Hematopoietic multipotent progenitor cell treated with erythropoietin and hydrocortisone succinate and interleukin-3 and kit ligand, for 17 days (in vitro differentiated cells): Measurements from ENCODE around the gene METTL16.

Source experiments
- DNase-seq: peaks from one replicate; pipeline ENCODE4 v3.0.0-alpha.2; 2015; ENCODE audit warnings: low spot score

Gene METTL16

GRCh38 chr17:2380226-2380922 lies 131.3 kb downstream of the METTL16 start:
- DNase-seq = no peak

DNA sequence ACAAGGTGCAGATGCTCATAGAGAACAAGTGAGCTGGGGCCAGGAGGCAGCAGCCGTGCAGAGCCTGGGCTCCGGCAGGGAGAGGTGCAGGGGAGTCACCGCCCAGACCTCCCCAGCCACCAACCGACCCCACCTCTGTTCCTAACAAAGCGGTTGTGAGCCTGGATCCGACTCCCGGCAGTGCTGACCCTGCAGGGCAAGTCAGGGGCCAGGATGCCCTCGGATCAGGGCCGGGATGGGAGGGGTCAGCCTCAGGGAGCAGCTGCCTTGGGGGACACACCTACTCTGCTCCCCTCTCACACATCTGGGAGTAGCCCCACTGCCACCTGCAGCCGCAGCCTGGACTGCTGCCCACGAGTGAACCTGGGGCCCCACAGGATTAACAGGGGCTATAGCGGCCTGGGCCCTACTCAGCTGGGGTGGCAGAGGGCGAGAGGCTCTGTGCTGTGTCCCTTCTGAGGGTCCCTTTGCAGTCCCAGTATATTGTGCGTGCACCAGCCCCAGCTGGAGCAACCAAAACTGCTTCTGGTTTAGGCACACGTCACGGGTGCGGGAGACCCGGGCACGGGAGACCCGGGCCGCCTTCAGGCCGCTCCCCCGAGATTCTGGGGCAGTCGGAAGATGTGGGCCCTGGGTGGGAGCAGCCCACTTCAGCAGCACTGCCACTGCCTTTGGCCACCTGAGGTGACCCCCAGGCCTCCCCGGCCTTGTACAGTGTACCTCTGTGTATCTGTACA lies 132.0 kb downstream of the METTL16 start:
- no peak for DNase-seq

DNA sequence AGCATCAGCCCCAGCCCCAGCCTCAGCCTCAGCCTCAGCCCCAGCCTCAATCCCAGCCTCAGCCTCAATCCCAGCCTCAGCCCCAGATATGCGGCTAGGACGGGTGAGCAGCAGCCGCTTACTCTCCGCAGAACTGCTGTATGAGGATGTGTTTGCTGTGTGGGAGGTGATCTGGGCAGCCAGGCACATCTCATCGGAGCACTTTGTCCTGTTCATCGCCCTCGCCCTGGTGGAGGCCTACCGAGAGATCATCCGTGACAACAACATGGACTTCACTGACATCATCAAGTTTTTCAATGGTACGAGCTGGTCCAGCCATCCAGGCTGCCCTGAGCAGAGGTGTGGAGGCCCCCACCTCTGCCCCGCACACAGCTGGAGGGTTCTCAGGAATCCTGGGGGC lies 132.8 kb downstream of the METTL16 start:
- no peak for DNase-seq

GRCh38 chr17:2377659-2378058 lies 134.0 kb downstream of the METTL16 start:
- no peak for DNase-seq

- no peak for DNase-seq
Observed at GRCh38 chr17:2376107-2376506, 135.6 kb downstream of the METTL16 start.

DNA sequence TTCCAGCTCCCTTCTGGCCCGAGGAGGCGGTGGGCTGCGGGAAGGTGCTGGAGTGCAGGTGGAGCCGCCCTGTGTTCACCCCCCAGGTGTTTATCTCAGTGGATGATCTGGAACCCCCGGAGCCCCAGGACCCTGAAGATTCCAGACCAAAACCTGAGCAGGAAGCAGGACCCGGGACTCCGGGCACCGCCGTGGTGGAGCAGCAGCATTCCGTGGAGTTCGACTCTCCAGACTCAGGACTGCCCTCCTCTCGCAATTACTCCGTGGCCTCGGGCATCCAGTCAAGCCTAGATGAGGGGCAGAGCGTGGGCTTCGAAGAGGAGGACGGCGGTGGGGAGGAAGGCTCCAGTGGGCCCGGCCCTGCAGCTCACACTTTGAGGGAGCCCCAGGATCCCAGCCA lies 136.3 kb downstream of the METTL16 start:
- no peak for DNase-seq

- DNase-seq = no peak
Observed at GRCh38 chr17:2374549-2375285, 137.0 kb downstream of the METTL16 start.

DNA sequence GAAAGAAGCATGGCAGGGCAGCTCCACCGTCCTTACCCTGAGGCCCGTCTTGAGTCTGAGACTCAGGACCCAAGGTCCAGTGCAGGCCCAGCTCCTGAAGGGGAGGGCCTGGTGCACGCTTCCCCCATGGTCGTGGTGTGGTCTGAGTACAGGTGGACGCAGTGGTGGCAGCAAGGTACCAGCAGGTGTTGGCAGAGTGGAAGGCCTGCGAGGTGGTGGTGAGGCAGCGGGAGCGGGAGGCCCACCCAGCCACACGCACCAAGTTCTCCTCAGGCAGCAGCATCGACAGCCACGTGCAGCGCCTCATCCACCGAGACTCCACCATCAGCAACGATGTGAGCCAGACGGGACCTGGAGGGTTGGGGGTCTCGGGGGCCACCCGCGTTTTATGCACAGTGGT lies 138.5 kb downstream of the METTL16 start:
- DNase-seq = no peak

GRCh38 chr17:2372681-2373080 lies 139.0 kb downstream of the METTL16 start:
- DNase-seq = no peak

DNA sequence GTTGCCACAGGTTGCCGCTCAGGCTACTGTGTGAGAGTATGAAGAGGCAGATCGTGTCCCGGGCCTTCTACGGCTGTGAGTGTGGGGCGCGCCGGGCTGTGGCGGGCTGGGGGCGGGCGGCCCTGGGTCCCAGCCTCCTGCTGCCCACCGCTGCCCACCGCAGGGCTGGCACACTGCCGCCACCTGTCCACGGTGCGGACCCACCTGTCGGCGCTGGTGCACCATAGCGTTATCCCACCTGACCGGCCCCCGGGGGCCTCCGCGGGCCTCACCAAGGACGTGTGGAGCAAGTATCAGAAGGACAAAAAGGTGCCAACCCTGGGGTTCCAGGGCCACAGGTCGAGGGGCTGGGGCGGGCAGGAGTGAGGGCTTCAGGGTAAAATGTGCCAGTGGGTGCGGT lies 139.5 kb downstream of the METTL16 start:
- no peak for DNase-seq

- DNase-seq = no peak
Observed at GRCh38 chr17:2371183-2372130, 140.2 kb downstream of the METTL16 start.

DNA sequence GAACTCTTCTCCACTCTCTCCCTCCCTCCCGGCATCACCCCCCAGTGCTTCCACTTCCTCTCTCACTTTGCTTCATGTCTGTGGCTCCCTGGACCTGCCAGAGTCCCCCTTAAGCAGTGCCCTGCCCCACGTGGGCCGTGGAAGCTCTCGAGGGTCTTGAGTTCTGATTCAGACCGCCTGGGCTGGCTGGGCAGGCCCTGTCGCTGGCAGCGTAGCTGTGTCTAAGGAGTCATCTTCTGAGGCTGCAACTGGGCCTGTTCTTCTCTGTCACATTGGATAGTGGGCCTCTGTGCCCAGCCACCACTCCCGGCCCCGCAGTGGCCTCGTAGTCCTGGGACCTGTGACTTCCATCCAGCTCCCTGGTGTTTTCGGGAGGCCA lies 141.5 kb downstream of the METTL16 start:
- DNase-seq = no peak

DNA sequence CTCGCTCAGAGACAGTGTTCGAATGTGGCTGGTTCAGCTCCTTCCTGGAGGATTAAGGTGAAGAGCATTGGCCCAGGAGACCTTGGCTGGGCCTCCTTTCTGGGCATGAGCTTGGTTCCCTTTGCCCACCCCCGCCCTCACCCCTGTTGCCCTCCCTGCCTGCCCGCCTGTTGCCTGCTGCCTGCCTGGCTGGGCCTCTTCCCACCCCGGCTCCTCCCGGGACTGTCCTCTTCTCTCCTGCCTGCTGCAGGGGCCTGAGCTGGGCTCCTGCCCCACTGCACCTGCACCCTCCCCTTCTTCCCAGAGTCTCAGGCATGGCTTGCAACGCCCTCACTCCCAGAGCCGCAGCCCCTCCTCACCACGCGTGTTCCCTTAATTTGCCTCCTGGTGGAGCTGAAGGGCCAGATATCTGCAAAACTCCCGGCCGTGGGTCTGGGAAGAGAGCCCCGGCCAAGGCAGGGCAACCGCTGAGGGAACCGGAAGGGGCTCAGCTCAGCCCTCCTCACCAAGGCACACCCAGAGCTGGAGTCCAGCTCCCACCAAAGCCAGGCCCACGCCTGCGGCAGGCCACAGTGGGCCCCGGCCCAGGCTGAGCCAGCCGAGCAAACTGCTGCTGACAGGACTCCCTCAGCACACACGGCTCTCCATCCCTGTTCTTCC lies 142.0 kb downstream of the METTL16 start:
- no peak for DNase-seq

DNA sequence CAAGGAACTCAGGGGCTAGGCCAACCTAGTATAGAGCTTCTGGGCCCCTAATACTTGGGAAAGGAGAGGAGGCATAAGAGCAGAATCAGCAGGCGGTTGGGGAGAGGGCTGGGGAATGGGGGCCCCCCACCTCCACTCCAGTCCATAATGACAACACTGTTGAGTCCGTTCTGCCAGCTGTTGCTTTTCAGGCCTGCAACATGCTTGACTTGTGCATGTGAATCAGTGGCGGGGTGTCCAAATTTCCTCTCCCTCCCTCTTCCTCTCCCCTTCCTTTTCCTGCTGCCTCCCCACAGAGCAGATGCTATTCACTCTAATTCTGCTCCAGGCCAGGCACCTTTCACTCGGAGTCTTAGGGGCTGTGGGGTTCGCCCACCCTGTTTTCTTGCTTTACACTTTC lies 142.6 kb downstream of the METTL16 start:
- no peak for DNase-seq

DNA sequence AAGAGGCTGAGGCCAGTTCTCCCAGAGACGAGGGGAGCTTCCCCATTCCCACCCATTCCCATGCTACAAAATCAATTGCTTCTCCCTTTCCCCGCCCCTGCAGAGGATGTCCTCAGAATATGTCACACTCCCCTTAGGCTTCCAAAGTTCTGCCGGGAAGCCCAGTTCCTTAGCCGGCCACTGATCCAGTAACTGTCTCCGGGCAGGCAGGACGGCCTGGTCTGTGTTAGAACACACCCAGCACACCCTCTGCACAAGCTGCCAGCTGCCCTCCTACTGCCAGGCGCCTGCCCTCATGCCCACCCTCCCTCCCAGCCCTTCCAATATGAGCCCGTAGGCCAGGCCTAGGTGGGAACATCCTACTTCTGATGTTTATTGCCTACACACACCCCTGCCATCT lies 143.3 kb downstream of the METTL16 start:
- DNase-seq = no peak

DNA sequence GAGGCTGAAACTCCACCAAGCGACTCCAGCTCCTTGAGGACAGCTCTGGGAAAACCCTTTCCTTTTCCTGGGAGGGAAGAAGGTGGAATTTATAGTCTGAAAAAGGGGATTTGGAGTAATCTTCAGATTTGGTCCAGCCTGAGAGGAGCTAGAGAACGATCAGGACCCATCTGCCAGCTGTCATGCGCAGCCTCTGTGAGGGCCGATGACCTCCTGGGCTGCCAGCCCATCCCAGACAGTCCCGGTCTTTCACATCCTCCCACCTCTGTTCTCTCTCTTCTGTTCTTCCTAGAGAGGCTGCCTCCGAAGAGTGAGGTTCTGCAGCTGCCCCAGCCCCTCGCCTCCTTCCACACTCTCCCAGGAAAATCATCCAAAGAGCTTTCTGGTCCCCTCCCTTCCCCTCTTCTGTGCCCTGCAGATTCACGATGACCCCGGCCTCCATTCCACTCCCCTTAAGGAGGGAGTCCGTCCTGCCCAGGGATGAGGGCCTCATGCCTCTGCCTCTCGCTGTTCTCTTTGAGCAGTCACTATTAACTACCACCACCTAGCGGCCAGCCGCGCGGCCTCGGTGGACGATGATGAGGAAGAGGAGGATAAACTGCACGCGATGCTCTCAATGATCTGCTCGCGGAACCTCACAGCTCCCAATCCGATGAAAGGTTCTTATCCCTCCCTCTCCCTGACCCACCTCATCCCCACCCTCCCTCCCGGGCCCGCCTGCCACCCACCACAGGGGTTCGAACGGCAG lies 144.8 kb downstream of the METTL16 start:
- DNase-seq = no peak
